Stimulated activated naive CD8-positive, alpha-beta T cell treated with anti-CD3 and anti-CD28 coated beads, Interleukin-15, Interleukin-2, amounts not matched to agents 100 ng/mL and 50 ng/mL, for 24 hours (primary cell): ENCODE measurements around the gene CUEDC2.

ENCODE experiments used
- H3K27ac Mint-ChIP-seq: one replicate; pipeline ENCODE4 v1.8.0; 2021; ENCODE audit warnings: mild to moderate bottlenecking, mixed read lengths
- H3K27me3 Mint-ChIP-seq: one replicate; pipeline ENCODE4 v1.8.0; 2021; ENCODE audit warnings: mixed read lengths
- H3K36me3 Mint-ChIP-seq: one replicate; pipeline ENCODE4 v1.8.0; 2021; ENCODE audit warnings: low read depth, mixed read lengths
- H3K4me1 Mint-ChIP-seq: one replicate; pipeline ENCODE4 v1.8.0; 2021; ENCODE audit warnings: low read depth, mixed read lengths
- H3K4me3 Mint-ChIP-seq: one replicate; pipeline ENCODE4 v1.8.0; 2021; ENCODE audit warnings: mild to moderate bottlenecking, mixed read lengths
- H3K9me3 Mint-ChIP-seq: one replicate; pipeline ENCODE4 v1.8.0; 2021; ENCODE audit warnings: mixed read lengths

Gene CUEDC2

GRCh38 chr10:102393411-102394078 is 38.8 kb downstream of the CUEDC2 start:
- Mint-ChIP-seq H3K9me3 (no peaks in the 10 kb centered on the region), H3K27ac (peak overlapping the region; percentile 97)

GRCh38 chr10:102392306-102392705 is 40.1 kb downstream of the CUEDC2 start:
- no peaks in the 10 kb centered on the region for H3K9me3 Mint-ChIP-seq
- H3K4me3 Mint-ChIP-seq: peak overlapping the region; percentile 95
- H3K27ac Mint-ChIP-seq: no peak overlapping the region
- H3K27me3 Mint-ChIP-seq: no peaks in the 10 kb centered on the region
- peaks cover 14% of the 10 kb centered on the region for H3K36me3 Mint-ChIP-seq
- peaks cover 28% of the 10 kb centered on the region for H3K4me1 Mint-ChIP-seq

More at GRCh38 chr10:102393411-102394078, 38.8 kb downstream of the CUEDC2 start:
- Mint-ChIP-seq H3K36me3 (peaks cover 26% of the 10 kb centered on the region), H3K4me1 (peaks cover 40% of the 10 kb centered on the region), H3K4me3 (peak overlapping the region; percentile 95), H3K27me3 (no peaks in the 10 kb centered on the region)

GRCh38 chr10:102389894-102390293 is 42.5 kb downstream of the CUEDC2 start:
- Mint-ChIP-seq H3K27me3 (no peaks in the 10 kb centered on the region), H3K36me3 (no peaks in the 10 kb centered on the region), H3K4me3 (no peak overlapping the region), H3K9me3 (no peaks in the 10 kb centered on the region), H3K4me1 (peaks cover 21% of the 10 kb centered on the region), H3K27ac (no peak overlapping the region)

- Mint-ChIP-seq H3K27me3 (no peaks in the 10 kb centered on the region), H3K9me3 (no peaks in the 10 kb centered on the region), H3K4me1 (peaks cover 9% of the 10 kb centered on the region), H3K27ac (peak overlapping the region; percentile 11), H3K36me3 (peaks cover 17% of the 10 kb centered on the region), H3K4me3 (no peak overlapping the region)
These were observed 47.6 kb downstream of the CUEDC2 start for GRCh38 chr10:102384606-102385429.

GRCh38 chr10:102384053-102384452 is 48.3 kb downstream of the CUEDC2 start:
- Mint-ChIP-seq H3K27ac (no peak overlapping the region), H3K27me3 (no peaks in the 10 kb centered on the region), H3K9me3 (no peaks in the 10 kb centered on the region), H3K4me1 (peaks cover 9% of the 10 kb centered on the region), H3K36me3 (peaks cover 20% of the 10 kb centered on the region), H3K4me3 (no peak overlapping the region)

- H3K4me3 Mint-ChIP-seq: no peak overlapping the region
- peaks cover 9% of the 10 kb centered on the region for H3K4me1 Mint-ChIP-seq
- no peaks in the 10 kb centered on the region for H3K9me3 Mint-ChIP-seq
- peaks cover 20% of the 10 kb centered on the region for H3K36me3 Mint-ChIP-seq
- no peaks in the 10 kb centered on the region for H3K27me3 Mint-ChIP-seq
- no peak overlapping the region for H3K27ac Mint-ChIP-seq
These were observed 49.5 kb downstream of the CUEDC2 start for GRCh38 chr10:102382871-102383270.

GRCh38 chr10:102381983-102382382 is 50.4 kb downstream of the CUEDC2 start:
- H3K27ac Mint-ChIP-seq: no peak overlapping the region
- no peaks in the 10 kb centered on the region for H3K27me3 Mint-ChIP-seq
- H3K4me3 Mint-ChIP-seq: no peak overlapping the region
- H3K36me3 Mint-ChIP-seq: peaks cover 24% of the 10 kb centered on the region
- peaks cover 9% of the 10 kb centered on the region for H3K4me1 Mint-ChIP-seq
- no peaks in the 10 kb centered on the region for H3K9me3 Mint-ChIP-seq

GRCh38 chr10:102379383-102379782 is 53.0 kb downstream of the CUEDC2 start:
- Mint-ChIP-seq H3K36me3 (peaks cover 34% of the 10 kb centered on the region), H3K27ac (no peak overlapping the region), H3K9me3 (no peaks in the 10 kb centered on the region), H3K27me3 (no peaks in the 10 kb centered on the region), H3K4me1 (peaks cover 3% of the 10 kb centered on the region), H3K4me3 (no peak overlapping the region)

GRCh38 chr10:102376901-102377300 is 55.5 kb downstream of the CUEDC2 start:
- Mint-ChIP-seq H3K4me3 (no peak overlapping the region), H3K27me3 (no peaks in the 10 kb centered on the region), H3K36me3 (peaks cover 46% of the 10 kb centered on the region), H3K27ac (no peak overlapping the region), H3K4me1 (no peaks in the 10 kb centered on the region), H3K9me3 (no peaks in the 10 kb centered on the region)

- H3K36me3 Mint-ChIP-seq: peaks cover 52% of the 10 kb centered on the region
- H3K27ac Mint-ChIP-seq: no peak overlapping the region
- no peaks in the 10 kb centered on the region for H3K9me3 Mint-ChIP-seq
- H3K4me1 Mint-ChIP-seq: no peaks in the 10 kb centered on the region
- H3K27me3 Mint-ChIP-seq: no peaks in the 10 kb centered on the region
- no peak overlapping the region for H3K4me3 Mint-ChIP-seq
These were observed 56.5 kb downstream of the CUEDC2 start for GRCh38 chr10:102375867-102376266.

GRCh38 chr10:102375250-102375649 is 57.1 kb downstream of the CUEDC2 start:
- no peak overlapping the region for H3K4me3 Mint-ChIP-seq
- H3K27ac Mint-ChIP-seq: no peak overlapping the region
- H3K27me3 Mint-ChIP-seq: no peaks in the 10 kb centered on the region
- no peaks in the 10 kb centered on the region for H3K4me1 Mint-ChIP-seq
- H3K36me3 Mint-ChIP-seq: peaks cover 56% of the 10 kb centered on the region
- H3K9me3 Mint-ChIP-seq: no peaks in the 10 kb centered on the region
